Omental fat pad (tissue), 4 donors: ENCODE results near the gene DIRAS3. TPM values are rescaled to one million over a fixed set of nuclear protein-coding genes. Genes with fewer than 3 reads are reported as not detected.

ENCODE experiments used
- ATAC-seq: fragments of 150-250 bp; one replicate; pipeline ENCODE4 v1.9.1; 2016; ENCODE audit warnings: mild to moderate bottlenecking, moderate library complexity; ENCODE audit not compliant: low FRiP score
- DNase-seq: peaks from one replicate; pipeline ENCODE4 v3.0.0-alpha.2; 2019; ENCODE audit warnings: low spot score
- CTCF ChIP-seq, 3 donors: fragments of 450-650 bp; IDR thresholded peaks; one replicate each; pipeline ENCODE4 v1.5.1; 2016 to 2017; ENCODE audit warnings: antibody characterized with exemption in 3 of 3, mild to moderate bottlenecking in 3 of 3, moderate library complexity in 2 of 3
- total RNA-seq, 4 donors: library from RNA; depleted of rRNA; stranded (reverse); fragments of >200 nt; gene quantifications; one replicate each; pipeline ENCODE4 v1.1.0, GENCODE V29; 2016

Gene DIRAS3
- total RNA-seq, 4 donors from 2014 or later: 0.56 to 9.1 (median 3.4) TPM; not detected in 1

- DNase-seq: no peak
- ATAC-seq: no peak
- TF ChIP-seq CTCF (IDR thresholded peaks at IDR 0.05): no peak
Measured at GRCh38 chr1:68028566-68028965, 21.9 kb downstream of the DIRAS3 start.

- no peak for TF ChIP-seq CTCF (IDR thresholded peaks at IDR 0.05)
- DNase-seq (no peak), ATAC-seq (no peak)
Measured at GRCh38 chr1:68024635-68025338, 25.6 kb downstream of the DIRAS3 start.

GRCh38 chr1:68016381-68016780 lies 34.0 kb downstream of the DIRAS3 start:
- DNase-seq (no peak), ATAC-seq (no peak)
- TF ChIP-seq CTCF (IDR thresholded peaks at IDR 0.05): no peak

- DNase-seq (no peak), ATAC-seq (no peak)
- TF ChIP-seq CTCF (IDR thresholded peaks at IDR 0.05): no peak
Measured at GRCh38 chr1:68015971-68016370, 34.5 kb downstream of the DIRAS3 start.

- DNase-seq: no peak
- no peak for ATAC-seq
- TF ChIP-seq CTCF (IDR thresholded peaks at IDR 0.05): no peak
Measured at GRCh38 chr1:68015369-68015768, 35.1 kb downstream of the DIRAS3 start.

GRCh38 chr1:68013351-68013750 lies 37.1 kb downstream of the DIRAS3 start:
- no peak for TF ChIP-seq CTCF (IDR thresholded peaks at IDR 0.05)
- ATAC-seq: no peak

GRCh38 chr1:68011657-68012375 lies 38.6 kb downstream of the DIRAS3 start:
- no peak for TF ChIP-seq CTCF (IDR thresholded peaks at IDR 0.05)
- ATAC-seq (no peak), DNase-seq (no peak)

More at GRCh38 chr1:68013351-68013750, 37.1 kb downstream of the DIRAS3 start:
- DNase-seq: no peak
